ENCODE measurements around the gene RNF182.

DNA sequence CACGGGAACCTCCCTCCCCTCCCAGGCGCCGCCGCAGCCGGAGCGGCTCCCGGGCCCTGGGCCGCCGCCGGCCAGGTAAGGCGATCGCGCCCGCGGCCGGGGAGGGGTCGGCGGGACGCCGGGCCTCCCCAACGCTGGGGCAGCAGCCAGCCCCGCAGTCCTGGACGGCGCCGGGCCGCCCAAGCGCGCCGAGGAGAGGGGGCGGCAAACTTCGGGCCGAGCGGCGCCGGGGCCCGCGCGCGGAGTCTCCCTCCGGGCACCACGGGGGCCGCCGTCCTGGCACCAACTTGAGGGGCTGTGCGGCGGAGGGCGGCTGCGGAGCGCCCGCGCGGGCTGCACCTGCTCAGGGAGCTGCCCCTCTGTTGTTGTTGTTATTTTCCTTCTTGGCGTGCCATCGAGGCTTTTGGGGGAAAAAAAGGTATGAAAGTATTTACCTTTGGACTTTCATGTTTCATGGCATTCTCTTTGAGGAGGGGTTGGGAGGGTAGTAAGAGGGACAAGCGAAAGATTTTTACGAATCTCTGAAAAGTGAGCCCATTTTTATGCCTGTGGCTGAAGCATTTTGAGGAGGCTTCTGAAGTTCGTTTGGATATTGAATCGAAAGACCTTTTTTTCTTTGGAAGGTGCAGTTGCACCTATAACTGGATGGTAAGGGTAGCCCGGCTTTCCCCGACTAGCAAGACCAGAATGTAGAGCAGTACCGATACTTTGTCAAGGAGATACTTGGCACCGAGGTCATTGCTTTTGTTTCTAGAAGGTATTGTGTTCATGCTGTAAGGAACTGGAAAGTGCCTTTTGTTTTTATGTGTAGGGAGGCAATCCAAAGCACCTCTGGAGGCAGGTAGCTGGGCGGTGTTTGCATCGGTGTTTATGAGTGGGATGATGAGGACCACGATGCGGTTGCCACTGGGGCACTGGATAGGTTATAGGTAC lies at the start of gene RNF182:
- no peak for TF ChIP-seq BHLHE40 (IDR thresholded peaks at IDR 0.05; ENCODE audit: borderline replicate concordance)
- TF ChIP-seq FOXM1 (IDR thresholded peaks at IDR 0.05; ENCODE audit: borderline replicate concordance) = no peak
- no peak for TF ChIP-seq ELF4 (IDR thresholded peaks at IDR 0.05)
- no peak for TF ChIP-seq FOXA1 (IDR thresholded peaks at IDR 0.05)
- no peak for TF ChIP-seq LEF1 (IDR thresholded peaks at IDR 0.05; ENCODE audit: borderline replicate concordance)
- TF ChIP-seq SP1 (IDR thresholded peaks at IDR 0.05) = no peak
- TF ChIP-seq ARNT (IDR thresholded peaks at IDR 0.05) = no peak
- TF ChIP-seq, protein P1, sequence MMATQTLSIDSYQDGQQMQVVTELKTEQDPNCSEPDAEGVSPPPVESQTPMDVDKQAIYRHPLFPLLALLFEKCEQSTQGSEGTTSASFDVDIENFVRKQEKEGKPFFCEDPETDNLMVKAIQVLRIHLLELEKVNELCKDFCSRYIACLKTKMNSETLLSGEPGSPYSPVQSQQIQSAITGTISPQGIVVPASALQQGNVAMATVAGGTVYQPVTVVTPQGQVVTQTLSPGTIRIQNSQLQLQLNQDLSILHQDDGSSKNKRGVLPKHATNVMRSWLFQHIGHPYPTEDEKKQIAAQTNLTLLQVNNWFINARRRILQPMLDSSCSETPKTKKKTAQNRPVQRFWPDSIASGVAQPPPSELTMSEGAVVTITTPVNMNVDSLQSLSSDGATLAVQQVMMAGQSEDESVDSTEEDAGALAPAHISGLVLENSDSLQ (IDR thresholded peaks at IDR 0.05) = no peak
- TF ChIP-seq SUZ12 (IDR thresholded peaks at IDR 0.05) = no peak
- TF ChIP-seq CTBP1 (IDR thresholded peaks at IDR 0.05; ENCODE audit: borderline replicate concordance) = no peak
- TF ChIP-seq ZNF384 (IDR thresholded peaks at IDR 0.05) = no peak
- TF ChIP-seq TARDBP (IDR thresholded peaks at IDR 0.05) = no peak
- no peak for TF ChIP-seq NFRKB (IDR thresholded peaks at IDR 0.05)
